Central memory CD4-positive, alpha-beta T cell (primary cell): Measurements from ENCODE around the gene METTL15.
"Not testable (repeated sequence)": the region's sequence is repeated elsewhere in the genome, so short reads cannot be mapped to it uniquely, and the experiment has no call there.

Experiments used
- DNase-seq: peaks from one replicate; pipeline ENCODE4 v3.0.0; 2022

METTL15 gene

DNA sequence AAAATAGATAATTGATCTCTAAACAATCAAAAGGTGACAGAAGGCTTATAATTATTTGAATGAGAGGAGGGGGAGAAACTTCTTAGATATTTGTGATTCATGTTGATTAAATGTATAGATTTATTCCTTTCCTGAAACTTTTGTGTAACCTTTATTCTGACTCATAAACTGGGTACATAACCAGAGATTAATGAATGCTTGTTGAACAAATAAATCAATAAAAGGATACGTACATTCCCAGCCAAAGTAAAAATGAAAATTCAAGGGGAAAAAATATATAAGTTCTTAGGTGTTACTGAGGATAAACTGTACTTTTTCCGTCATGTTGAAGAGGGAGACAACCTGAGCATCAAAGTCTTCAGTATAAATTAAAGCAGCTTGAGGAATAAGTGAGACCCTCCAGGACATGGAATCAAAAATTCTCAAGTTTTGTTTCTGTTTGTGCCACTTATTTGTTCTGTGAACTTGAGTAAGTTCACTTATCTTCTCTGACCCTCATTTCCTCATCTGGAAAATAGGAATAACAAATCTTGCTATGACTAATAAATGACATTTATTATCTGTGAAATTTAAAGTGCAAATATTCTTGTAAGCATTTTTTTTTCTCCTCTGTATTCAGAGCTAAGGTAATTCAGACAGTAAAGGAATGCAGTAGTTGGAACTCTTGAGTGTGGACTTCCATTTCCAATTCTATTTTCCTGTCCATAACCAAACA, 195.4 kb downstream of the METTL15 start:
- DNase-seq = no peak

GRCh38 chr11:28315440-28315839, 207.3 kb downstream of the METTL15 start:
- no peak for DNase-seq

- no peak for DNase-seq
These were observed 210.7 kb downstream of the METTL15 start for GRCh38 chr11:28318871-28319270.

- no peak for DNase-seq
These were observed 215.4 kb downstream of the METTL15 start for GRCh38 chr11:28323621-28324020.

- not testable (repeated sequence) for DNase-seq
These were observed 224.2 kb downstream of the METTL15 start for GRCh38 chr11:28332393-28332792.

DNA sequence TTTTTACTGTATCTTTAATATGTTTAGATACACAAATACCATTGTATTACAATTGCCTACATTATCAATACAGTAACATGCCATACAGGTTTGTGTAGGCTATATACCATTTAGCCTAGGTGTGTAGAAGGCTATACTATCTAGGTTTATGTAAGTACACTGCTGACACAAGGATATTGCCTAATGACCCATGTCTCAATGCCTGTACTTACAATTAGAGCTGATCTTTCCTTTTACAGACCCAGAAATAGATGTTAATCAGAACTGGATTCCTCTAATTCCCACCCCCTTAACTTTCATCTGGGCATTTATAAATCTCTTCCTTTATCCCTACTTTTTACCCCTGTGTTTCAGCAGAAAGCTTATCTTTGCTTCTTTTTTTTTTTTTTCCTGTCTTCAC, 229.5 kb downstream of the METTL15 start:
- DNase-seq = no peak

- no peak for DNase-seq
These were observed 230.2 kb downstream of the METTL15 start for GRCh38 chr11:28338371-28338770.

GRCh38 chr11:28339488-28339887, 231.3 kb downstream of the METTL15 start:
- no peak for DNase-seq

- DNase-seq = no peak
These were observed 234.5 kb downstream of the METTL15 start for GRCh38 chr11:28342716-28343115.

DNA sequence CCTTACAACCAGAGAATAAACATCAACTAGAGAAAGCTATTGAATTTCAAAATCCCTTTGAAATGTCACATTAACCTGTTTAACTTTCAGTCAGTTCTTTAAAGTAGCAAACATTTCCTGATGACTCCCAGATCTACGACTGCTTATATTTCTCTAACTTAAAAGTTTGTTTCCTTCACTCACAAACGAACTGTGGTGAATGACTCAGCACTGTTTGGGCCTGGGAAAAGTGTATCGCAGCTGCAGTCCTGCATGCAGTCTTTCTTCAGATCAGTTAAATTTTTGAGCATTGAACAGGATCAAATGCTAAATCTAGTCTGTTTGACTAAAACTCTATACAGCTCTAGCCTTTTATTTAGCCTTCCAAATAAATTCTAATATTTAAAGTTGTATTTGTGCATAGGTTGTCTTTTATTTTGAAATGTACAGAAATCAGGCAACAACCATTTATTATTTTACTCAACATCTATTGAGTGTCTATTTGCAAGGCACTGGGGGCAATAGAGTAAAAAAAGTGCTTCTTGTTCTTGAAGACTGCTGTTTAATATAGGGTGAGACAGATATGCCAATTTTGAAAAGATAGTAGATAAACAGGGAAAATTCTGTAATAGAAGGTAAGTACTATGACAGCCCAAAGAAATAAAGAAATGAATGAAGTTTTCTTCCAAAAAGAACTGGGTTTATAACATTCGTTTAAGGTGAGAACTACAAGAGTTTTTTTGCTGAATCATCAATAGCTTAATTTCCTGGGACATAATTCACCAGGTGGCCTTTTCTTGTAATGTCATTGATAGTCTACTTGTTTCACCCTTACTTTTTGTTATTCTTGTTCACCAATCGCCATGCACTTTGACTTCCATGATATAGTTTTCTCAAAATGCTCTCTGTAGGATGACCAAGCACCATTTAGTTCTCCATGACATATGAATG, 235.4 kb downstream of the METTL15 start:
- no peak for DNase-seq

- DNase-seq = no peak
These were observed 238.0 kb downstream of the METTL15 start for GRCh38 chr11:28346209-28346608.

DNA sequence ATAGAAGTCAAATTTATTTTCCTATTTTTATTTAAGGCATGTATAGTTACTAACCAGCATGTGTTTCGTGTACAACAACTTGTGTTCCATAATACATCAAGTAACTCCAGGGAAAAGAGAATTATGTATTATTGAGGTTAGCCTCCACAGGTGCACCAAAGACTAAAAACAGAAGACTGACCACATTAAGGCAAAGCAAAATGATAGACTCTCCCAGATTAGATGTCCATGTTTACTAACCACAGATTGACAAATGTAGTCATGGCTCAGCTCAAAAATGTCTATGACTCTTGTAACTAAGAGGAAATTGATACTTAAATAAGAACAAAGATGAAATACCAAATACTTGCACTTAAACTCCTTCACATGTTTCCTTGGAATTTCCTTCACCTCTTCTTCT, 238.5 kb downstream of the METTL15 start:
- no peak for DNase-seq

- DNase-seq = no peak
These were observed 239.2 kb downstream of the METTL15 start for GRCh38 chr11:28347371-28347770.

- no peak for DNase-seq
These were observed 242.0 kb downstream of the METTL15 start for GRCh38 chr11:28350216-28350615.

DNA sequence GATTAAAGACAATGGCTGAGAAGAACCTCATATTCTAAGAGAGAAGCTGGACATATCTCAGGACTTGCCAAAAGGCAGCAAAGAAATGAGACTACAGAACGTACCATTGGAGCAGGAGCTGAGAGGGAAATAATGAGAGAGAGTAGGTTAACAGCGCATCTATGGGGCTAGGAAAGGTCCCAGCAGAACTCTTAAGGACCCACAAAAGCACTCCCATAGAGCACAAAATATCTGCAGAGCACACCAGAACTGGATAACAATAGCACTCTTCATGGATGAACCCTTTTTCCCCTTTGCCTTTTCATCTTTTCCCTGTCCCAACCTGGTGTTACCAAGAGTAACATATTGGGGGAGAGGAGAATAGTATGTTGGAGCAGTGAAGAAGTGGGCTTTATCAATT, 245.8 kb downstream of the METTL15 start:
- no peak for DNase-seq

GRCh38 chr11:28366549-28367346, 258.6 kb downstream of the METTL15 start:
- no peak for DNase-seq

GRCh38 chr11:28378095-28378494, 269.9 kb downstream of the METTL15 start:
- DNase-seq = not testable (repeated sequence)
